Stimulated activated CD8-positive, alpha-beta memory T cell treated with anti-CD3 and anti-CD28 coated beads, Interleukin-4, amount 100 ng/mL, for 4 hours (primary cell): ENCODE measurements around the gene RND3.

ENCODE experiments used
- DNase-seq, 2 donors: peaks; one replicate each; pipeline ENCODE4 v3.0.0-alpha.2; 2020; ENCODE audit warnings: low read depth in 2 of 2, low spot score in 1 of 2

Gene RND3

GRCh38 chr2:150494234-150494945, 6.9 kb upstream of the RND3 start:
- no peak for DNase-seq

DNA sequence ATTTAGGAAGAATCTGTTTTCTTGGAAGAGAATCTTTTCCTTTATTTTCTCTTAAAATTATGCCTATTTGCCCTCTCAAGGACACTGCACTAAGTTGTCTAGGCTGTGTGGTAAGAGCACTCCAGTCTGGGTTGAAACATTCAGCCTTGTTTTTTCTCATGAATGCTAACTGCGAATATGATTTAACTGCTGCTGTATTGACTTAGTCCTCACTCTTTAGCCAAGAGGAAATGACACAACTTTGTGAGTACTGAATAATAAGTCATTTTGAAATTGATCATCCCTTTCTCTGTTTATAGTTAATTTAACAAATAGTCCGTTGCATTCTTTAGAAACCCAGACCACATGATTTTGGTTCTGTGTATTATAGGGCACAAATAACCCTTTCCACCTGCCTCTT, 4.5 kb upstream of the RND3 start:
- no peak for DNase-seq

DNA sequence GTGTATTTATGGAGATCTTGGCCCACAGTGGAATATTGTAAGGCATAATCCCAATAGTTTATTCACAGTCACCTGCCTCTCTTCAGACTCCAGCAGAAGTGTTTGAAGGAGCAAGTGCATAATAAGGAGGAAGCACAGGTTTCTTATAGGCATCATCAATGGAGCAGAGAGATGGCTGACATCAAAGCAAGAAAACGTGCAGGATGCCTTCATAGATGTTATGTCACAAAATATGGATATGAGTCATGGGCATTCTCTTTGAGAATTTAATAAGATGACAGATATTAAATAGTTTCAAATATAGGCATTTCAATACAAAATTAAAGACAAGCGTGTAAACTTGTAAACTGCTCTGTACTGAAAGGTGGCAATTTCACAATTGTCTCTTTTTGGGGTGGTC, 4.0 kb upstream of the RND3 start:
- DNase-seq: no peak

- no peak for DNase-seq
Measured at GRCh38 chr2:150490466-150490865, 3.0 kb upstream of the RND3 start.

- DNase-seq: no peak
Measured at GRCh38 chr2:150486539-150487484, 655 bp downstream of the RND3 start.

GRCh38 chr2:150485871-150486538, 1.5 kb downstream of the RND3 start:
- DNase-seq: no peak

- DNase-seq: no peak
Measured at GRCh38 chr2:150485114-150485870, 2.2 kb downstream of the RND3 start.

GRCh38 chr2:150484461-150485021, 2.9 kb downstream of the RND3 start:
- no peak for DNase-seq

DNA sequence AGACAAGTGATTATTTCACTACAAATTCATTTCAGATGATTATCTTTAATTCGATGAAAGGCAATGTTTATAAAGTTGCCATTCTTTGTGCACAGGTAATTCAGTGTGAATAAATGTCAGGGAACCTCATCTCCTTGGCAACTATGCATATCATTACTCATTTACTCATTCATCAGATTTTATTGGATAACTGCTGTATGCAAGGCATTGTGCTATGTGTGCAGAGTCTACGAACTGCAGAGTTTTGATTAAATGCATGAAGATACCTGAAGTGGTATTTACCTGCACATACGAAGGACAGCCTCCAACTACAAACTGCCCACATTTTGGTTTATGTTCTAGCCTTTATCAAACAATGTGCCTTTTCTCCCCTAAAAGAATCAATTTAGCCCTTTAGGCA, 3.5 kb downstream of the RND3 start:
- DNase-seq: no peak

DNA sequence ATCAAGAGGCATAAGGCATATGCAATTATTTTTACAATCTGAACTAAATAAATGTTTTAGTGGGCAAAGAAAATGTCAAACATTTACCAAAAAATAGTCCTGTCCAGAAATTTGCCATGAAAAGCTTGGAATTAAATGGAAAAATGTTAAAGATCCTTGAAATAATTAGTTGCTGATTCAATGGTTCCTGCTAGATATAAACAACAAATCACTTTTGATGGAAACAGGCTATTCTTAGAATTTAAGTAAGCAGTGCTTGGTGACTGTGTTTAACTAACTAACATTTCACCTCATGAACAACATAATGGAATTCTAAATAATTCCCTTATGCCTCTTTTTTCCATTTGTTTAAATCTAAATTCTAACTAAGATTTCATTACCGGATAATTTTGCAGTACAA, 3.9 kb downstream of the RND3 start:
- no peak for DNase-seq

GRCh38 chr2:150482667-150483400, 4.6 kb downstream of the RND3 start:
- no peak for DNase-seq

DNA sequence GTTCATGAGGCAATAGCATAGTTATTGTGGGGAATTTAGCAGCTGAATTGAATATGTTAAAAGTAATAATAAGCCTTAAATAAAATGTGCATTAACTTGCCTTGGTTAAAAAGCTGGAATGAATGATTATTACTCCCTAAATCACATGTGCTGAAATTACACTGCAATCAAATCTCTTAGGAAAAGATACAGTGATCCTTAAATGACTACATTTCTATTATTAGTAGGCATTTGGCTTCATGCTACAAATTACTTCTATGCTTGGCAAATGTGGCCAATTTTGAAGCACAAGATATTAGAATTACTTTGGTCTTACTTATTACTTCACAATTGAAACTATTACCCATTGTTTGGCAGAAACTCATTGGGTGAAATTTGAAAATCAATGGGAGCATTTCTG, 5.4 kb downstream of the RND3 start:
- no peak for DNase-seq

- DNase-seq: no peak
Measured at GRCh38 chr2:150480971-150481830, 6.3 kb downstream of the RND3 start.

DNA sequence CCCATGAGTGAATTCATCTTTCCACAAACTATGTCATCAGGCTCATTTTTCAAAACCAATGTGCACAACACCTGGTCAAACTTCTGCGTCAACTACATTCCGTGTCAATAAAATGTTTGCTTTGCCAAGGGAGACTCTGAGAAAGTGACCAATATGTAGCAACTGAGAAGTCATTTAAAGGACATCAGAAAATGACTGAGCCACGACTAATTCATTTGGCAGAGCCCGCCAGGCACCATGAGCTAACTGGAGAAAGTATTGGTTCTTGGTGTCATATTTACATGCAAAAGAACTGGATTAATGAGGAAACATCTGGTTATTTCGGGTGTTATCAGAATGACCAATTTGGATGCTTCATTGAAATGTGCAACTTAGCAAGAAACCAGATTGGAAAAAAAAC, 7.2 kb downstream of the RND3 start:
- no peak for DNase-seq

DNA sequence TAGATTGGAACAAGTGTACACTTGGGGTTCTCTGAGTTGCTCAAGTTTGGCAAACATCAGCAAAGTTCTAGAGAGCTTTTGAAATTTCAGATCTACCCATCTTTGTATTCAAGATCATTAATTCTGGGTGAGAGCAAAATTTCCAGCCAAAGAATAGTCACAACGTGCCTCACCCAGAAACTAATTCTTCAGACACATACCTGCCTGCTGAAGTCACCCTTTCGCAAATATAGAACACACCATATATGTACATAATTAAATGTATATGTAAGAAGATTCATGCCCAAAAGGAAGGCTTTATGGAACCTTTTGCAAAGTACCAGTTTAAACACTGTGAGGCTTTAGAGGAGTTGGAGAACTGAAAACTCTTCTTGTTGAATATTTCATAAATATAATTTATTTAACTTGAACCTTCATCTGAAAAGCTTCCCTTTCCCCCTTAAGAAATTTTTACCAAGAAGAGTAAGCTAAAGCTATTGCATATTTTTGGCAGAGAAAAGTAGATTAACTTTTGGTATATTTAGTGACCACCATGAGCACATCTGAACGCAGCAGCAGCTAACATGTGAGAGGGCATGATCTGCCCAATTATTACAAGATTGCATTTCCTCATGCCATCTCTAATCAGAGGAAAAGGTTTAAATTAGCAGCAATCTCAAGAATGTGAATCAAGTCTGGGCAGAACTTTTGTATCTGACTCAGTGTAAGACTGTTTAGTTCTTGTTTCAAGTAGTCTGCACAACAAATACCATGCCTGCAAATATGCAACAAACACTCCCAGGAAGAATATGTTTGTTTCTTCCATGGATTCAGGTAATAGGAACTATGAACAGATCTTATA, 8.2 kb downstream of the RND3 start:
- no peak for DNase-seq

- DNase-seq: no peak
Measured at GRCh38 chr2:150478200-150478974, 9.1 kb downstream of the RND3 start.

- DNase-seq: no peak
Measured at GRCh38 chr2:150477347-150477746, 10.1 kb downstream of the RND3 start.
